Measurements from ENCODE around the gene HBEGF. TPM values are rescaled to one million over a fixed set of nuclear protein-coding genes. Genes with fewer than 3 reads are reported as not detected.

HBEGF gene
- polyA plus RNA-seq, 1 donor (not counting 4 experiments of a cell fraction or from before 2014, with no cell fraction given), result 53.1 TPM

GRCh38 chr5:140286424-140286823 is 60.0 kb downstream of the HBEGF start:
- dilution Hi-C loops (cut with MboI; ENCODE audit: extremely low pct_ligation_motif_present, low sequenced_read_pairs), result no loop called here
- no peak overlapping the region for H3K4me3 ChIP-seq (ENCODE audit: control insufficient read depth in 2 of 3, extremely low read depth in 1 of 3, insufficient read depth in 2 of 3, low read depth in 1 of 3, low read length in 3 of 3)
- no peaks in the 10 kb centered on the region for H4K20me1 ChIP-seq (ENCODE audit: control insufficient read depth, extremely low read depth, insufficient read depth, low read length)
- TF ChIP-seq EZH2 (IDR thresholded peaks at IDR 0.05; ENCODE audit: low read length) (no peak), CTCF (optimal IDR thresholded peaks at IDR 0.05 in 1 of 3, IDR thresholded peaks at IDR 0.05 in 1 of 3, conservative IDR thresholded peaks at IDR 0.05 in 1 of 3; ENCODE audit: extremely low read depth in 1 of 3, insufficient read depth in 2 of 3, low read length in 3 of 3) (no peak)
- H3K9ac ChIP-seq (ENCODE audit: control insufficient read depth, extremely low read depth, insufficient read depth, low read length), result no peak overlapping the region
- no peaks in the 10 kb centered on the region for H3K27me3 ChIP-seq (ENCODE audit: control insufficient read depth, extremely low read depth, insufficient read depth, low read length)
- no peak for DNase-seq (ENCODE audit: low read depth, low spot score)
- H3K27ac ChIP-seq (ENCODE audit: control insufficient read depth, insufficient read depth, low read length), result no peak overlapping the region
- peaks cover 68% of the 10 kb centered on the region for H3K79me2 ChIP-seq (ENCODE audit: control insufficient read depth, insufficient read depth, low read length)
- H3K4me1 ChIP-seq (ENCODE audit: control insufficient read depth, extremely low read depth, insufficient read depth, low read length), result no peaks in the 10 kb centered on the region
- no peaks in the 10 kb centered on the region for H3K36me3 ChIP-seq (ENCODE audit: control insufficient read depth in 2 of 2, extremely low read depth in 1 of 2, insufficient read depth in 2 of 2, low read length in 2 of 2)
- no peak for FAIRE-seq
- H3K4me2 ChIP-seq (ENCODE audit: control insufficient read depth, extremely low read depth, insufficient read depth, low read depth, low read length), result no peak overlapping the region
- H2AFZ ChIP-seq (ENCODE audit: control insufficient read depth, low read length), result no peak overlapping the region
- no peaks in the 10 kb centered on the region for H3K9me3 ChIP-seq (ENCODE audit: control insufficient read depth, low read depth, low read length)
- H3K9me1 ChIP-seq (ENCODE audit: control insufficient read depth, extremely low read depth, insufficient read depth, low read length), result no peaks in the 10 kb centered on the region

GRCh38 chr5:140284013-140284412 is 62.4 kb downstream of the HBEGF start:
- H3K27ac ChIP-seq (ENCODE audit: control insufficient read depth, insufficient read depth, low read length), result no peak overlapping the region
- DNase-seq (ENCODE audit: low read depth, low spot score), result no peak
- no peak overlapping the region for H3K9ac ChIP-seq (ENCODE audit: control insufficient read depth, extremely low read depth, insufficient read depth, low read length)
- dilution Hi-C loops (cut with MboI; ENCODE audit: extremely low pct_ligation_motif_present, low sequenced_read_pairs), result no loop called here
- no peaks in the 10 kb centered on the region for H3K9me1 ChIP-seq (ENCODE audit: control insufficient read depth, extremely low read depth, insufficient read depth, low read length)
- H3K9me3 ChIP-seq (ENCODE audit: control insufficient read depth, low read depth, low read length), result no peaks in the 10 kb centered on the region
- H2AFZ ChIP-seq (ENCODE audit: control insufficient read depth, low read length), result no peak overlapping the region
- H3K4me1 ChIP-seq (ENCODE audit: control insufficient read depth, extremely low read depth, insufficient read depth, low read length), result no peaks in the 10 kb centered on the region
- FAIRE-seq, result no peak
- TF ChIP-seq CTCF (optimal IDR thresholded peaks at IDR 0.05 in 1 of 3, IDR thresholded peaks at IDR 0.05 in 1 of 3, conservative IDR thresholded peaks at IDR 0.05 in 1 of 3; ENCODE audit: extremely low read depth in 1 of 3, insufficient read depth in 2 of 3, low read length in 3 of 3), result no peak
- TF ChIP-seq EZH2 (IDR thresholded peaks at IDR 0.05; ENCODE audit: low read length), result no peak
- H3K79me2 ChIP-seq (ENCODE audit: control insufficient read depth, insufficient read depth, low read length), result peaks cover 46% of the 10 kb centered on the region
- no peak overlapping the region for H3K4me3 ChIP-seq (ENCODE audit: control insufficient read depth in 2 of 3, extremely low read depth in 1 of 3, insufficient read depth in 2 of 3, low read depth in 1 of 3, low read length in 3 of 3)
- H3K36me3 ChIP-seq (ENCODE audit: control insufficient read depth in 2 of 2, extremely low read depth in 1 of 2, insufficient read depth in 2 of 2, low read length in 2 of 2), result no peaks in the 10 kb centered on the region
- no peaks in the 10 kb centered on the region for H3K27me3 ChIP-seq (ENCODE audit: control insufficient read depth, extremely low read depth, insufficient read depth, low read length)
- H3K4me2 ChIP-seq (ENCODE audit: control insufficient read depth, extremely low read depth, insufficient read depth, low read depth, low read length), result no peak overlapping the region
- no peaks in the 10 kb centered on the region for H4K20me1 ChIP-seq (ENCODE audit: control insufficient read depth, extremely low read depth, insufficient read depth, low read length)

Other genes starting within 250 kb of the HBEGF start
- 2.2 to 4.1 TPM (median 3.0 TPM) in 3 replicates for gene PURA, start 232.5 kb downstream of the HBEGF start, polyA plus RNA-seq
- 0.69 to 1.5 TPM (median 1.3 TPM) in 3 replicates for gene IGIP, start 220.7 kb downstream of the HBEGF start, polyA plus RNA-seq
- gene CYSTM1, start 171.4 kb downstream of the HBEGF start, polyA plus RNA-seq, result 34.3 to 65.6 TPM (median 35.6 TPM) in 3 replicates
- 77.2 to 101 TPM (median 79.0 TPM) in 3 replicates for gene PFDN1, start 43.5 kb downstream of the HBEGF start, polyA plus RNA-seq
- gene SLC4A9, start 13.6 kb upstream of the HBEGF start, polyA plus RNA-seq, result 0.04 to 0.14 TPM (median 0.07 TPM) in 3 replicates
- 39.5 to 65.9 TPM (median 54.3 TPM) in 3 replicates for gene ANKHD1, start 55.2 kb upstream of the HBEGF start, polyA plus RNA-seq
- gene EIF4EBP3, start 201.1 kb upstream of the HBEGF start, polyA plus RNA-seq, result 4.9 to 7.7 TPM (median 5.2 TPM) in 3 replicates
- 19.3 to 48.3 TPM (median 32.4 TPM) in 3 replicates for gene SRA1, start 210.9 kb upstream of the HBEGF start, polyA plus RNA-seq
- 6.7 to 12.4 TPM (median 7.1 TPM) in 3 replicates for gene APBB3, start 218.0 kb upstream of the HBEGF start, polyA plus RNA-seq
- gene SLC35A4, start 218.2 kb upstream of the HBEGF start, polyA plus RNA-seq, result 63.1 to 95.7 TPM (median 63.5 TPM) in 3 replicates

Data from keratinocyte (primary cell).